ENCODE results near the gene IRAK3.
A peak's percentile ranks its signal among the peaks of the same experiment; 100 is the strongest.

The IRAK3 gene, protein sequence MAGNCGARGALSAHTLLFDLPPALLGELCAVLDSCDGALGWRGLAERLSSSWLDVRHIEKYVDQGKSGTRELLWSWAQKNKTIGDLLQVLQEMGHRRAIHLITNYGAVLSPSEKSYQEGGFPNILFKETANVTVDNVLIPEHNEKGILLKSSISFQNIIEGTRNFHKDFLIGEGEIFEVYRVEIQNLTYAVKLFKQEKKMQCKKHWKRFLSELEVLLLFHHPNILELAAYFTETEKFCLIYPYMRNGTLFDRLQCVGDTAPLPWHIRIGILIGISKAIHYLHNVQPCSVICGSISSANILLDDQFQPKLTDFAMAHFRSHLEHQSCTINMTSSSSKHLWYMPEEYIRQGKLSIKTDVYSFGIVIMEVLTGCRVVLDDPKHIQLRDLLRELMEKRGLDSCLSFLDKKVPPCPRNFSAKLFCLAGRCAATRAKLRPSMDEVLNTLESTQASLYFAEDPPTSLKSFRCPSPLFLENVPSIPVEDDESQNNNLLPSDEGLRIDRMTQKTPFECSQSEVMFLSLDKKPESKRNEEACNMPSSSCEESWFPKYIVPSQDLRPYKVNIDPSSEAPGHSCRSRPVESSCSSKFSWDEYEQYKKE

DNA sequence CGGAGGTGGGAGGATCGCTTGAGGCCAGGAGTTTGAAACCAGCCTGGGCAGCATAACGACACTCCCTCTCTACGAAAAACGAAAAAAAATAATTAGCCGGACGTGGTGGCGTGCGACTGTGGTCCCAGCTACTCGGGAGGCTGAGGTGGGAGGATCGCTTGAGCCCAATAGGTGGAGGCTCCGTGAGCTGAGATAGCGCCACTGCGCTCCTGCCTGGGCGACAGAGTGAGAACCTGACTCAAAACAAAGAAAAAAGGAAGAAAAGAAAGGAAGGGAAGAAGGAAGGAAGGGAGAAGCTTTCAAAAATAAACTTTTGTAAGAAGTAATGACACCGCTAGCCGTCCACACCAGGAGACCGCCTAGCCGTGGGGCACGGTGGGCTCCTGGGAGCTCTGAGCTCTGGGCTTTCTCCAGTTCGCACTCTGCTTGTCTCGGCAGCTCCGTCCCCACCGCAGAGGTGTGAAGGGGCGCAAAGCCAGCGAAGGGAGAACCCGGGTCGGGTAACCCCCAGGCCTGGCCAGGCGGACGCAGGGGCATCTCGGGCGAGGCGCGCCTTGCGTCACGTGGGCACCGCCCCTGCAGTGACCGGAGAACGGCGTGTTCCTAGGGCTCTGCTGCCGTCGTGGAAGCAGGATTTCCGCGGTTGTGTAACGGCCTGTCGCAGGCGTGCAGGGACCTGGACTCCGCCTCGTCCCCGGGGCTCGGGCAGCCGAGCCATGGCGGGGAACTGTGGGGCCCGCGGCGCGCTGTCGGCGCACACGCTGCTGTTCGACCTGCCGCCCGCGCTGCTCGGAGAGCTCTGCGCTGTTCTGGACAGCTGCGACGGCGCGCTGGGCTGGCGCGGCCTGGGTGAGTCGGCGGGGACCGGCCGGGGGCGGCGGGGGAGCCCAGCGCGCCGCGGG lies at the start of gene IRAK3:
Gene IRAK3, plus strand, starts transcription at position 631 of the 902 bp plus-strand sequence. Its CDS starts 86 bp downstream, at position 717.
- Histone ChIP-seq H3K27me3 (ENCODE audit: insufficient read depth, low read length) (peaks cover 39% of the 10 kb centered on the region), H3K9me3 (ENCODE audit: low read length) (peaks cover 9% of the 10 kb centered on the region), H3K4me3 (ENCODE audit: low read length) (peak within 1 kb of the TSS; percentile 19), H3K36me3 (ENCODE audit: insufficient read depth, low read length) (no peaks in the 10 kb centered on the region), H3K4me1 (ENCODE audit: insufficient read depth, low read length) (no peaks in the 10 kb centered on the region), H2AFZ (ENCODE audit: low read depth, low read length) (peak within 1 kb of the TSS; percentile 53)

DNA sequence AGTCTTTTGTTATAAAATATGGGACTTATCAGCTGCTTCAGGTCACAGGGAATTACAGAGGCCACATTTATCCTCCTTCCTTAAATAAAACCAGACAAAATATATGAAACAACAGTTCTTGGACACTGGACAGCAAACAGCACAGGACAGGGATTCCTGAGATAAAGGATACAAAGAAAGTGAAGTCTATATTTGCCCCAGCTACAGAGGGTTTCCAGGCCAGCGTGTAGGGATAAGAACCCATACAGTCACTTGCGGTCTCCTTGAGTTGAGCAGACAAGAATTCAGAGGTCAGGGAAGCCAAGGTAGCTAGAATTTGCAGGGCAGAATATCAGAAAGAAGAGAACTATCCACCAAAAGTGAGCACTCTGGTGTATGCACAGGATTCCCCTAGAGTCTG lies 49.7 kb upstream of the IRAK3 start:
- peaks cover 4% of the 10 kb centered on the region for H3K36me3 ChIP-seq (ENCODE audit: insufficient read depth, low read length)
- no peak overlapping the region for H3K4me3 ChIP-seq (ENCODE audit: low read length)
- no peaks in the 10 kb centered on the region for H3K4me1 ChIP-seq (ENCODE audit: insufficient read depth, low read length)
- no peak overlapping the region for H2AFZ ChIP-seq (ENCODE audit: low read depth, low read length)
- H3K9me3 ChIP-seq (ENCODE audit: low read length): peaks cover 8% of the 10 kb centered on the region
- no peaks in the 10 kb centered on the region for H3K27me3 ChIP-seq (ENCODE audit: insufficient read depth, low read length)

DNA sequence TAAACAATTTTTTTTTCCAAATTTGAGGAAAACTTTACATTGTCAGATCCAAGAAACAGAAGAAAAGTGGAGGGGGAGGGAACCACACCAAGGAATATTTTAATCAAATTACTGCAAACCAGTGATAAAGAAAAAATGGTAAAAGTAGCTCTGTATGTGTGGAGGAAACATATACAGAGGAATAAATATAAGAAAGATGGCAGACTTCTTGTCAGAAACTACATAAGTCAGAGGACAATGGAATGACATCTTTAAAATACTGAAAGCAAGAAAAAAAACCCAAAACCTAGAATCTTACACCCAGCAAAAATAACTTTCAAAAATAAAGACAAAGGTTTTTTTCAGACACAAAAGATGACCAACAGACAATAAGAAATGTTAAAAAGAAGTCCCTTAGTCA lies 48.3 kb upstream of the IRAK3 start:
- Histone ChIP-seq H3K9me3 (ENCODE audit: low read length) (peaks cover 8% of the 10 kb centered on the region), H2AFZ (ENCODE audit: low read depth, low read length) (no peak overlapping the region), H3K4me3 (ENCODE audit: low read length) (no peak overlapping the region), H3K4me1 (ENCODE audit: insufficient read depth, low read length) (no peaks in the 10 kb centered on the region), H3K36me3 (ENCODE audit: insufficient read depth, low read length) (peaks cover 4% of the 10 kb centered on the region), H3K27me3 (ENCODE audit: insufficient read depth, low read length) (no peaks in the 10 kb centered on the region)

DNA sequence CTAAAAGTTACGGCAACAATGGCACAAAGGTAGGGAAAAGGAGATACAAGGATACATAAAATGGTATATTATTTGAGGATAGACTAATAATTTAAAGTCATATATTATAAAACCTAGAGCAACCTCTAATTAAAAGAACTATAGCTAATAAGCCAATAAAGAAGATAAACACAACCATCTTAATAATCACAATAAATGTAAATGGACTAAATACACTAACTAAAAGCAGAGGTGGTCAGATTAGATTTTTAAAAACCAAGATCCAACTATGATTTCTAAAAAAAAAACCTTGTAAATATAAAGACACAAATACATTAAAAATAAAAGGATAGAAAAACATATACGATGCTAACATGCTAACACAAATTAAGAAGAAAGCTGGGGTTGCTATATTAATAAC lies 47.7 kb upstream of the IRAK3 start:
- no peaks in the 10 kb centered on the region for H3K27me3 ChIP-seq (ENCODE audit: insufficient read depth, low read length)
- H3K4me3 ChIP-seq (ENCODE audit: low read length): no peak overlapping the region
- peaks cover 2% of the 10 kb centered on the region for H3K36me3 ChIP-seq (ENCODE audit: insufficient read depth, low read length)
- peaks cover 8% of the 10 kb centered on the region for H3K9me3 ChIP-seq (ENCODE audit: low read length)
- no peak overlapping the region for H2AFZ ChIP-seq (ENCODE audit: low read depth, low read length)
- no peaks in the 10 kb centered on the region for H3K4me1 ChIP-seq (ENCODE audit: insufficient read depth, low read length)

DNA sequence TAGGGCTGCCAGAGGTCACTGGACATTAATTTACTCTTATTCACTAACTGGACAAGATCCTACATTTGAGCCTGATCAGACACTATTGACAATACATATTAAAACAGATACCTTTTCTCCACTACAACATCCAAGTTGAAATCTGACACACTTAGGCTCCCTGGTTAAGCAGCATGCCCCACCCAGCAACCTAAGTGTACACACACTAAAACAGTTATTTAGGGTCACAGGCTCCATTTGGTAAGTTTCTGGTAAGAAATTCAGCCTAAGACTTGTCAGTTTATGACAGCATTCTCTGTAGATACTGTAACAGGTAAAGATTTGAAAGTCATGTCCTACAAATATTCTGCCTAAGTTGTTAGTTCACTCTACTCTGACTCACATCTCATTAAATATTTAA lies 46.2 kb upstream of the IRAK3 start:
- Histone ChIP-seq H2AFZ (ENCODE audit: low read depth, low read length) (no peak overlapping the region), H3K4me3 (ENCODE audit: low read length) (no peak overlapping the region)

DNA sequence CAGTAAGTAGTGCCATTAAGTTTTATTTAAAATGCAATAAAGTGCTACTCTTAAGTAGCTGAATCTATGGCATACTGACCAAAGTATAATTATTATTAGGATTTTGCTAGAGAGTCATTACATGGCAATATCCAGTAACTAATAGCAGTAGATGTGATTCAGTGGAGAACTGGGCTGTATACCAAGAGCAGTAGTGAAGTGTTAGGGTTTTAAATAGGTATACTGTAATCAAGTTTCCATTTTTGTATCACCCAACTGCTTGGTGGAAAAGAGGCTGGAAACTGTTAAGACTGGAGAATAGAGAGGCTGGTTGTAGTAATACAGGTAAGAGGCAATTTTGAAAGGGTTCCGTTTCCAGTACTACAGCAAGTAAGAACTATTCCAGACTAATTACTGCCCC lies 45.1 kb upstream of the IRAK3 start:
- Histone ChIP-seq H3K9me3 (ENCODE audit: low read length) (peaks cover 8% of the 10 kb centered on the region), H2AFZ (ENCODE audit: low read depth, low read length) (no peak overlapping the region), H3K27me3 (ENCODE audit: insufficient read depth, low read length) (no peaks in the 10 kb centered on the region), H3K4me1 (ENCODE audit: insufficient read depth, low read length) (no peaks in the 10 kb centered on the region), H3K4me3 (ENCODE audit: low read length) (no peak overlapping the region), H3K36me3 (ENCODE audit: insufficient read depth, low read length) (peaks cover 4% of the 10 kb centered on the region)

More for the DNA sequence above, 46.2 kb upstream of the IRAK3 start:
- Histone ChIP-seq H3K27me3 (ENCODE audit: insufficient read depth, low read length) (no peaks in the 10 kb centered on the region), H3K4me1 (ENCODE audit: insufficient read depth, low read length) (no peaks in the 10 kb centered on the region), H3K36me3 (ENCODE audit: insufficient read depth, low read length) (peaks cover 2% of the 10 kb centered on the region), H3K9me3 (ENCODE audit: low read length) (peaks cover 8% of the 10 kb centered on the region)

DNA sequence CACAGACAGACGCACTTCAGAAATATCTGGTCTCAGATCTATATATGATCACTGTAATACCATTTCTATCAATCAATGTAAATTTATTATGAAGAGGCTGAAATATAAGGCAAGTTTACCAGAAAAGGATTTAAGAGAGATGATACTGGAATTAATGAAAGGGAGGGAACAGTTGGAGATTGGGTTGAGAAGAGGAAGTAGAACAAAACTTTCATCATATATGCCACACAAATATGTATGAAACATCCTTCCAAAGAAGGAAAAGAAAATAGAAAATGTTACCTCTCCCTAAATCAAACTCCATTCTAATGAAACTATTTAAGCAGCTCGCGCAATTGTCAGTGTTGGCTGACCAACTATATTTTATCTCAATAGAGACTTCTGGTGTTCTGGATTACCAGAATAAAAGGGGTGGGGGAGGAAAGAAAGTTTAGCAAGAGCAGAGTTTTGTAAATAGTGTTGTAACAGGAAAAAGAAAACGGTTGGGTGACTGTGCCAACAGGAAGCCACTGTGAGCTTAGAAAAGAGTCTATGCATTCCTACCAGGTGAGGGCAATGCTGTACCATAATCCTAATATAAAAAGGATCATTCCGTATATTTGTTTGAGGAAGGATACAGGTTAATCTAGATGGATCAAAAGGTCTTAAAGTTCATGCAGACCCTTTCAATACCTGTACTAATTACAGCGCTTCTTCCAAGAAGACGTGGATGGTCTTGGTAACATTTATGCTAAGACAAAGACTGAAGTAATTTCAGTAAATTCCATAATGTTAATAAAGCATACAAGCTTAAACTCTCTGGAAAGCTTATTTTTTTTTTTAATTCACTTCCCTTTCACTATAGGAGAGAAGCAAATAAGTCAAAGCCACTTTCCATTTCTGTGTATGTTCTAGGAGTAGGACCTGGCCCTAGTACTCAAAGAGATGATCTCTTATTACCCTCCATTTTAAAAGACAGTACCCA lies 43.9 kb upstream of the IRAK3 start:
- peaks cover 4% of the 10 kb centered on the region for H3K36me3 ChIP-seq (ENCODE audit: insufficient read depth, low read length)
- H3K4me1 ChIP-seq (ENCODE audit: insufficient read depth, low read length): no peaks in the 10 kb centered on the region
- H3K27me3 ChIP-seq (ENCODE audit: insufficient read depth, low read length): no peaks in the 10 kb centered on the region
- H2AFZ ChIP-seq (ENCODE audit: low read depth, low read length): no peak overlapping the region
- H3K4me3 ChIP-seq (ENCODE audit: low read length): no peak overlapping the region
- H3K9me3 ChIP-seq (ENCODE audit: low read length): peaks cover 6% of the 10 kb centered on the region

DNA sequence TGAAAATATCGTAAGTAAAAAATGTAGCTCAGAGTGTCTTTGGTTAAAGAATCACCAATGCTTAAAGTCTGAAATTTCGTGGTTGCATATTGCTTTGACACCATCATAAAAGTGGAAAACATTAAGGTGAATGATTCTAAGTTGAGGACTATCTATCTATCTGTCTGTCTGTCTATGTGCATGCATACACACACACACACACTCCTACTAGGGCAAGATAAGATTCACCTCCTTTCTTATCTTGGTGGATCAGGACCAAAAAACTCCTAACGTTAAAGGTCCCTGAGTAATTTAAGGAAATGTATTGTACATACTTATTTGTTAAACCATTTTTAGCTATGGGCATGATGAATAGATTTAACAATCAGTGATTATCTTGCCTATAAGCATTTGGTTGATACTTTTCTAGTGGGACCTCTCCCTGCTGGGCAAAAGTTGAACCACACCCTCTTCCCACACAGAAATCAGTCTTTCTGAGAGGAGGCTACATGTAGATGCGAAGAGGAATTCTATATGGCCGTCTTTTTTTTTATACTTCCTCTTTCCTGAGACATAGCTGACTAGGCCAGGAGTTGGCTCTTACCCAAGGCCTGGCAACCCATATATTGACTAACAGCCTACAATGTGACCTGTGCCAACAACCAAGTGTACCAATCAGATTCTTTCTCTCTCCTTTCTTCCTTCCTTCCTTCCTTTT lies 39.2 kb upstream of the IRAK3 start:
- Histone ChIP-seq H3K4me3 (ENCODE audit: low read length) (no peak overlapping the region), H3K9me3 (ENCODE audit: low read length) (no peaks in the 10 kb centered on the region), H2AFZ (ENCODE audit: low read depth, low read length) (no peak overlapping the region), H3K4me1 (ENCODE audit: insufficient read depth, low read length) (no peaks in the 10 kb centered on the region), H3K36me3 (ENCODE audit: insufficient read depth, low read length) (peaks cover 2% of the 10 kb centered on the region), H3K27me3 (ENCODE audit: insufficient read depth, low read length) (no peaks in the 10 kb centered on the region)

DNA sequence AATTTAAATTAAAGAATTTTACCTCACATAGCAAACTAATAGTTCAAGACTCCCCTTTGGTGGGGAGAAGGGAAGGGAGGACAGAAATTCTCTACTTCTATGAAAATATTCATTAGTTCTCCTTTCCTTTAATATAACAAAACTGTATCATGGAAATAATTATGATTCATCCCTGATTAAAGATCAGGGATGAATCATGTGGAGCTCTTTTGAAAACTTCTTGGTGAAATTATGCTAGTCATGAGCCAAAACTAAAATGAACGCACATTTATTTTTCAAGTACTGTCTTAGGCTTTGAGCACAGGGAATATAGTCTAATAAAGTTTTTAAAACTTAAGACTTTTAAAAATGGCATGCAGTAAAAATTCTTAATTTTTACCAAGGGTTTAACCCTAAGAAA lies 36.3 kb upstream of the IRAK3 start:
- no peaks in the 10 kb centered on the region for H3K9me3 ChIP-seq (ENCODE audit: low read length)
- H2AFZ ChIP-seq (ENCODE audit: low read depth, low read length): no peak overlapping the region
- H3K36me3 ChIP-seq (ENCODE audit: insufficient read depth, low read length): peaks cover 2% of the 10 kb centered on the region
- H3K4me1 ChIP-seq (ENCODE audit: insufficient read depth, low read length): no peaks in the 10 kb centered on the region
- no peak overlapping the region for H3K4me3 ChIP-seq (ENCODE audit: low read length)
- no peaks in the 10 kb centered on the region for H3K27me3 ChIP-seq (ENCODE audit: insufficient read depth, low read length)

DNA sequence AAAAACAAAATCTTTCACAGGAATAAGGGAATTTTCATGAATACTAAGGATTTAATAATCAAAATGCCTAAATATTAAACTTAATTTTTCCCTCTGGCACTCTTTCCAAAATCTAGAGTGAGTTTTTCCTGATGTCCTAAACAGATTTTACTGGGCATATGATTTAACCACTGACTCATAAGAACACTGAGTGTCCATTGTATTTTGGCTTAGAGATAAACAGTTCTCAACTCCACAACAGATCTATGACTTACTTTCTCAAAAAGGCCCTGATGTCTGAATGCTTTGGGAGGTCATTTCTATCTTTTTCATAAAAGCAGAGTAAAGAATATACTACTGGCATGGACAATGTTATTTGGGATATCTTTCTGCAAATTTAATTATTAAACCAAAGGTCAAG lies 34.2 kb upstream of the IRAK3 start:
- Histone ChIP-seq H3K4me3 (ENCODE audit: low read length) (no peak overlapping the region), H3K4me1 (ENCODE audit: insufficient read depth, low read length) (no peaks in the 10 kb centered on the region), H2AFZ (ENCODE audit: low read depth, low read length) (no peak overlapping the region), H3K27me3 (ENCODE audit: insufficient read depth, low read length) (no peaks in the 10 kb centered on the region), H3K9me3 (ENCODE audit: low read length) (no peaks in the 10 kb centered on the region), H3K36me3 (ENCODE audit: insufficient read depth, low read length) (no peaks in the 10 kb centered on the region)

DNA sequence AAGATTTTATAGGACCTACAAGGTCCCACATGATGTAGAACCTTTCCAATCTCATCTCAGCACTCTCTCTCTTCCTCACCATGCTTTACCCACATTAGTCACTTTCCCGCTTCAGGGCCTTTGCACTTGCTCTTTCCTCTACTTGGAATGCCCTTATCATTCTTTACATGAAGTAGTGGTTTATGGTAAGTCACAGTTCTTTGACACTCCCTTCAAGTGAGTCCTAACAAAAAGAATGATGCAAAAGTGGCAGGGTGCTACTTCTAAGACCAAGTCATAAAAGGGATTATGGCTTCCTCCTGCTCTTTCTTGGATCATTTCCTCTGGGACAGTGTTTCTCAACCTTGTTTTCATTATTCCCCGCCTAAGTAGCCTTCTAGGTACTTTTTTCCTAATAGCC lies 32.4 kb upstream of the IRAK3 start:
- Histone ChIP-seq H2AFZ (ENCODE audit: low read depth, low read length) (no peak overlapping the region), H3K4me3 (ENCODE audit: low read length) (no peak overlapping the region), H3K4me1 (ENCODE audit: insufficient read depth, low read length) (no peaks in the 10 kb centered on the region), H3K36me3 (ENCODE audit: insufficient read depth, low read length) (no peaks in the 10 kb centered on the region), H3K9me3 (ENCODE audit: low read length) (no peaks in the 10 kb centered on the region), H3K27me3 (ENCODE audit: insufficient read depth, low read length) (no peaks in the 10 kb centered on the region)

DNA sequence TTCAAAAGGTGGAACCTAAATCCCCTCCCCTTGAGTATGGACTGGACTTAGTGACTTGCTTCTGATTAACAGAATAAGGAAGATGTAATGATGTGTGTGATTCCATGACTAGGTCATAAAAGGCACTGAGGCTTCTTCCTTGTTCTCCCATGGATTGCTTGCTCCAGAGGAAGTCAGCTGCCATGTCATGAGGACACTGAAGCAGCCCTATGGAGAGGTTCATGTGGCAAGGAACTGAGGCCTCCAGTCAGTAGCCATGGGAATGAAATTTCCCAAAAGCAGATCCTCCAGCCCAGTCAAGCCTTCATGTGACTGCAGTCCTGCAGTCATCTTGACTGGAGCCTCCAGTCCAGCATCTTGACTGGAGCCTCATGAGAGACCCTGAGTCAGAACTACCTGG lies 29.9 kb upstream of the IRAK3 start:
- Histone ChIP-seq H3K4me3 (ENCODE audit: low read length) (no peak overlapping the region), H3K4me1 (ENCODE audit: insufficient read depth, low read length) (no peaks in the 10 kb centered on the region), H2AFZ (ENCODE audit: low read depth, low read length) (no peak overlapping the region), H3K27me3 (ENCODE audit: insufficient read depth, low read length) (no peaks in the 10 kb centered on the region), H3K36me3 (ENCODE audit: insufficient read depth, low read length) (no peaks in the 10 kb centered on the region), H3K9me3 (ENCODE audit: low read length) (no peaks in the 10 kb centered on the region)

Data from neuron (in vitro differentiated cells).